GM23338 (cell line): ENCODE results near the gene MEIOSIN. TPM values are rescaled to one million over a fixed set of nuclear protein-coding genes. Genes with fewer than 3 reads are reported as not detected.
"Not testable (repeated sequence)": the region's sequence is repeated elsewhere in the genome, so short reads cannot be mapped to it uniquely, and the experiment has no call there.

Source experiments
- ATAC-seq: fragments of 200-7000 bp; cut with Tn5 transposase; 3 replicates; pipeline ENCODE4 v1.9.1; 2020
- DNase-seq: peaks from one replicate; pipeline ENCODE4 v3.0.0-alpha.2; 2015; ENCODE audit warnings: low spot score
- H2AFZ ChIP-seq: fragments of 200-600 bp; sonication (generic); 2 replicates; pipeline ENCODE4 v1.8.0; 2016; ENCODE audit warnings: antibody characterized with exemption, mild to moderate bottlenecking, moderate library complexity
- H3F3A ChIP-seq: fragments of 200-600 bp; sonication (generic); replicated peaks from 2 replicates; pipeline ENCODE4 v1.8.0; 2017; ENCODE audit warnings: antibody characterized with exemption, mixed run types, low read depth
- H3K27ac ChIP-seq: fragments of 200-600 bp; sonication (generic); 2 replicates; pipeline ENCODE4 v1.6.1; 2016; ENCODE audit warnings: low read depth
- H3K27me3 ChIP-seq: fragments of 200-600 bp; sonication (generic); 2 replicates; pipeline ENCODE4 v1.8.0; 2016; ENCODE audit warnings: mild to moderate bottlenecking, mixed run types, moderate library complexity; ENCODE audit not compliant: insufficient read depth
- H3K36me3 ChIP-seq: fragments of 200-600 bp; sonication (generic); 2 replicates; pipeline ENCODE4 v1.8.0; 2016; ENCODE audit warnings: mild to moderate bottlenecking; ENCODE audit not compliant: insufficient read depth
- H3K4me1 ChIP-seq: fragments of 200-600 bp; sonication (generic); 2 replicates; pipeline ENCODE4 v1.8.0; 2016; ENCODE audit warnings: mild to moderate bottlenecking, moderate library complexity; ENCODE audit not compliant: insufficient read depth
- H3K4me2 ChIP-seq: fragments of 200-600 bp; sonication (generic); 2 replicates; pipeline ENCODE4 v1.7.1; 2017; ENCODE audit warnings: mixed run types
- H3K4me3 ChIP-seq: fragments of 200-600 bp; sonication (generic); 2 replicates; pipeline ENCODE4 v1.6.1; 2016; ENCODE audit warnings: mixed run types
- H3K79me2 ChIP-seq: fragments of 200-600 bp; sonication (generic); replicated peaks from 2 replicates; pipeline ENCODE4 v1.8.0; 2017; ENCODE audit warnings: mild to moderate bottlenecking; ENCODE audit not compliant: insufficient read depth
- H3K9me2 ChIP-seq: fragments of 200-600 bp; sonication (generic); 2 replicates; pipeline ENCODE4 v1.8.0; 2017; ENCODE audit not compliant: insufficient read depth
- H4K20me1 ChIP-seq: fragments of 200-600 bp; sonication (generic); replicated peaks from 2 replicates; pipeline ENCODE4 v1.8.0; 2017; ENCODE audit warnings: mild to moderate bottlenecking; ENCODE audit not compliant: insufficient read depth
- H3K27ac Mint-ChIP-seq: 2 replicates; pipeline ENCODE4 v1.8.0; 2020; ENCODE audit warnings: inconsistent platforms, mild to moderate bottlenecking, moderate library complexity, mixed read lengths
- H3K27me3 Mint-ChIP-seq: 3 replicates; pipeline ENCODE4 v1.8.0; 2022; ENCODE audit warnings: low read depth, mild to moderate bottlenecking, moderate library complexity, mixed read lengths, inconsistent platforms; ENCODE audit not compliant: insufficient read depth, poor library complexity
- H3K36me3 Mint-ChIP-seq: 3 replicates; pipeline ENCODE4 v1.8.0; 2021; ENCODE audit warnings: low read depth, mild to moderate bottlenecking, inconsistent platforms, moderate library complexity, mixed read lengths
- H3K4me1 Mint-ChIP-seq: 3 replicates; pipeline ENCODE4 v1.8.0; 2020; ENCODE audit warnings: mild to moderate bottlenecking, inconsistent platforms, mixed read lengths
- H3K4me3 Mint-ChIP-seq: 3 replicates; pipeline ENCODE4 v1.8.0; 2021; ENCODE audit warnings: moderate library complexity, mild to moderate bottlenecking, inconsistent platforms, mixed read lengths
- H3K9me3 Mint-ChIP-seq: 3 replicates; pipeline ENCODE4 v1.8.0; 2020; ENCODE audit warnings: moderate library complexity, mild to moderate bottlenecking, inconsistent platforms, mixed read lengths
- CTCF ChIP-seq, 2 experiments: fragments of 200-600 bp in 1 of 2; sonication (generic) in 1 of 2; conservative IDR thresholded peaks; 2 replicates each; pipeline versions ENCODE4 v1.5.1 to v1.6.1; 2016 to 2017; ENCODE audit warnings: antibody characterized with exemption in 2 of 2, low read depth in 2 of 2, mild to moderate bottlenecking in 2 of 2, moderate library complexity in 1 of 2
- NANOG ChIP-seq: IDR thresholded peaks from 2 replicates; pipeline ENCODE4 v1.6.1; 2016; ENCODE audit warnings: antibody characterized with exemption, borderline replicate concordance
- POLR2AphosphoS5 ChIP-seq: IDR thresholded peaks from 2 replicates; pipeline ENCODE4 v1.6.1; 2016; ENCODE audit warnings: antibody characterized with exemption, low read depth
- REST ChIP-seq: IDR thresholded peaks from one replicate; pipeline ENCODE4 v1.6.1; 2018; ENCODE audit warnings: antibody characterized with exemption; ENCODE audit not compliant: unreplicated experiment
- ZNF331 ChIP-seq: fragments of 250-450 bp; sonication (Bioruptor Pico); IDR thresholded peaks from 2 replicates; pipeline ENCODE4 v1.5.0; 2020; ENCODE audit warnings: low read depth, mild to moderate bottlenecking, moderate library complexity
- polyA plus RNA-seq: library from polyadenylated mRNA; unstranded; fragments of >200 nt; fragmentation: Nextera tagmentation; extraction: Ambion mirVana; gene quantifications from 2 replicates; pipeline ENCODE4 v1.2.1, GENCODE V29; 2016
- total RNA-seq: library from RNA; depleted of rRNA; stranded (reverse); fragments of >200 nt; shearing (Covaris generic); gene quantifications from 2 replicates; pipeline ENCODE4 v1.2.3, GENCODE V29; 2014

Gene MEIOSIN
- total and polyA plus RNA-seq, 2 experiments from 2014 or later = 0.21 to 0.28 TPM

- TF ChIP-seq REST (no peak), ZNF331 (CRISPR knock-in tag) (no peak), CTCF (conservative IDR thresholded peaks at IDR 0.05; ENCODE audit: low read depth in 2 of 2) (no peak), NANOG (no peak), POLR2AphosphoS5 (no peak)
Observed at GRCh38 chr19:45717983-45718650, 15.1 kb upstream of the MEIOSIN start (continued).

GRCh38 chr19:45720065-45720464 is 13.2 kb upstream of the MEIOSIN start:
- not testable (repeated sequence) for H3K27me3 ChIP-seq, DNase-seq, H3K9me2 ChIP-seq, H3K4me2 ChIP-seq, H3K4me3 Mint-ChIP-seq, H2AFZ ChIP-seq, H4K20me1 ChIP-seq, H3K27ac Mint-ChIP-seq, H3K4me3 ChIP-seq, ATAC-seq, H3K27ac ChIP-seq, H3K9me3 Mint-ChIP-seq
- peaks cover 17% of the 10 kb centered on the region for H3K27me3 Mint-ChIP-seq
- Histone ChIP-seq H3K4me1 (peaks cover 18% of the 10 kb centered on the region), H3K36me3 (peaks cover 10% of the 10 kb centered on the region), H3F3A (peaks cover 10% of the 10 kb centered on the region), H3K79me2 (peaks cover 52% of the 10 kb centered on the region)
- peaks cover 22% of the 10 kb centered on the region for H3K4me1 Mint-ChIP-seq
- H3K36me3 Mint-ChIP-seq = peaks cover 30% of the 10 kb centered on the region

GRCh38 chr19:45728683-45729082 is 4.6 kb upstream of the MEIOSIN start:
- not testable (repeated sequence) for H3K27me3 Mint-ChIP-seq, H3K27ac Mint-ChIP-seq, ATAC-seq, H3K4me3 Mint-ChIP-seq, H3K9me2 ChIP-seq, H3K27me3 ChIP-seq, H3K4me2 ChIP-seq, H3K36me3 Mint-ChIP-seq, H3K4me1 ChIP-seq, DNase-seq, H3K9me3 Mint-ChIP-seq, H3K36me3 ChIP-seq, H2AFZ ChIP-seq, H3K4me1 Mint-ChIP-seq, H3F3A ChIP-seq, H3K27ac ChIP-seq, H3K4me3 ChIP-seq
- Histone ChIP-seq H3K79me2 (peaks cover 67% of the 10 kb centered on the region), H4K20me1 (peaks cover 16% of the 10 kb centered on the region)
